GM19193 (cell line): Measurements from ENCODE around the gene NPC1.

ENCODE experiments used
- POLR2A ChIP-seq: IDR thresholded peaks from 4 replicates; pipeline ENCODE4 v1.6.1; 2011; ENCODE audit not compliant: insufficient read depth, insufficient read length; ENCODE audit errors: extremely low read depth

Gene NPC1

GRCh38 chr18:23614891-23615290, 28.6 kb upstream of the NPC1 start:
- no peak for TF ChIP-seq POLR2A

DNA sequence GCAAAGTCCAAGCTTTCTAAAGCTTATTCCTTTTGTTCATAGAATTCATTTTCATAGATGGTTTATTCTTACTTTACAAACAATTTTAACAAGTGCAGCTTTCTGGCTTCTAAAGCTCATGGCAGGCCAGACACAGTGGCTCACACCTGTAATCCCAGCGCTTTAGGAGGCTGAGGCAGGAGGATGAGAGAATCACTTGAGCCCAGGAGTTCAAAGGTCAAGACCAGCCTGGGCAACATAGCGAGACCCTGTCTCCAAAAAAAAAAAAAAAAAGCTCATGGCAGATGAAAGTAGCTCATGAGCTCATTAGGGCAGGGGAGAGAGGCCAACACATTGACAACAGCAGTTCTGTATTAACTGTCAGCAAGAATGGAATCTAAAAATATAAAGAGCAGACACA, 28.1 kb upstream of the NPC1 start:
- TF ChIP-seq POLR2A: no peak

DNA sequence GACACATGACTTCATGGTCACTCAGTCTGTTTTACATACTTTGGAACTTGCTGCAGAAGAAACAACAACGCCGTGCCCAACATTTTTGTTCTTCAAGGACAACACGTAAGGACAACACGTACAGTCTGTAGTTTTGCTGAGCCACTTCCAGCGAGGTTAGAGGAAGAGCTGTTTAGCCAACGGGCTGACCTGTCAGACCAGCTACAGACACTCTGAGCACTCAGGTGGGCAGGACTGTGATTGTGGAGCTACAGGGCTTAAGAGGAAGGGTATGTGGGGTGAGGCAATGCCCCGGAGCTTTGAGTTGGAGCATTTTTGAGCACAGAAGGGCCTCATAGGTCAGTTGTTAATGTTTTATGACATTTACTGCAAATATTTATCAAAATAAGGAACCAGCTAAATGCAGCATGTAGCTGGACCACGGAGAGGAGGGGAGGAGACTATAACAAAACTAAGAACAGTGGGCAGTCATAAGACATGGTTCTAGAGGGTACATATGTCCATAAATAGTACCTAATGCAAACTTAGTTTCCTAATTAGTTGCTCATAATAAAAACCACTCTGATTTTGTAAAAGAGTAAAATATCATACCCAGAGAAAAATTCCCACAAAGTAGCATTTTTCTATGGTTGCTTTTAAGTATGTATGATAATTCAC, 26.3 kb upstream of the NPC1 start:
- TF ChIP-seq POLR2A: no peak

GRCh38 chr18:23609390-23610023, 23.2 kb upstream of the NPC1 start:
- no peak for TF ChIP-seq POLR2A

- no peak for TF ChIP-seq POLR2A
These were observed 21.9 kb upstream of the NPC1 start for GRCh38 chr18:23608211-23608610.

- TF ChIP-seq POLR2A: no peak
These were observed 19.6 kb upstream of the NPC1 start for GRCh38 chr18:23605941-23606340.

- no peak for TF ChIP-seq POLR2A
These were observed 13.5 kb upstream of the NPC1 start for GRCh38 chr18:23599809-23600208.

- TF ChIP-seq POLR2A: no peak
These were observed 9.9 kb upstream of the NPC1 start for GRCh38 chr18:23596183-23596582.

- TF ChIP-seq POLR2A: no peak
These were observed 9.3 kb upstream of the NPC1 start for GRCh38 chr18:23595591-23595990.

DNA sequence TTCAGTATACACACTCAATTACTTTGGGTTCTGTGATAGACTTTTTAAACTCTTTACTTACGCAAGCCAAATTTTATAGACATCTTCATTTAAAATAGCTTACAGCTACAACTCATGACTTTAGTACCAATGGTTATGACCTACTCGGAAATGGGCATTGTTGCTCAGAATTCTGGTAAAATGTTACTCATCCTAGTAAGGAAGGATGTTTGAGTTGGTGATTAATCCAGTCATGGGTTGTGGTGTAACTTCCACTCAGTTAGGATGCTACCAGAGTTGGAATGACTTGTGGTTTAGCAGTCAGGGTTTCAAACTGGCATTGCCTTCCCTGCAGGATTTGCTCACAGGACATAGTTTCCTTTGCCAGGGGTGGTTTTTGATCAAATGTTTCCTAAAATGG, 7.4 kb upstream of the NPC1 start:
- TF ChIP-seq POLR2A: no peak

- no peak for TF ChIP-seq POLR2A
These were observed 6.6 kb upstream of the NPC1 start for GRCh38 chr18:23592911-23593310.

DNA sequence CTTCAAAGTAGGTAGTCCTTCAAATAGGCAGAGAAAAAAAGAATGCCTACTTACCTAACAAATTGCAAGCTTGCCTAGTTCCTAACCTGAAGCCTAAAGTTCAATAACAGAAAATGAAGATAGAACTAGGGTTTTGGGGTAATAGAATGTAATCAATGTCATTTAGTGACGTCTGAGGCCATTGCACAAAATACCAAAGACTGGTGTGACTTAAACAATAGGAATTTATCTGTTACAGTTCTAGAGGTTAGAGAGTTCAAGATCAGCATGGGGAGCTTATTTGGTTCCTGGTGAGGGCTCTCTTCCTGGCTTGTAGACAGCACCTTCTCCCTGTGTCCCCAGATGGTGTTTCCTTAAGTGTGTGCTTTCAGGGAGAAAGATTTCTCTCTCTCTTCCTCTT, 4.7 kb upstream of the NPC1 start:
- TF ChIP-seq POLR2A: no peak

DNA sequence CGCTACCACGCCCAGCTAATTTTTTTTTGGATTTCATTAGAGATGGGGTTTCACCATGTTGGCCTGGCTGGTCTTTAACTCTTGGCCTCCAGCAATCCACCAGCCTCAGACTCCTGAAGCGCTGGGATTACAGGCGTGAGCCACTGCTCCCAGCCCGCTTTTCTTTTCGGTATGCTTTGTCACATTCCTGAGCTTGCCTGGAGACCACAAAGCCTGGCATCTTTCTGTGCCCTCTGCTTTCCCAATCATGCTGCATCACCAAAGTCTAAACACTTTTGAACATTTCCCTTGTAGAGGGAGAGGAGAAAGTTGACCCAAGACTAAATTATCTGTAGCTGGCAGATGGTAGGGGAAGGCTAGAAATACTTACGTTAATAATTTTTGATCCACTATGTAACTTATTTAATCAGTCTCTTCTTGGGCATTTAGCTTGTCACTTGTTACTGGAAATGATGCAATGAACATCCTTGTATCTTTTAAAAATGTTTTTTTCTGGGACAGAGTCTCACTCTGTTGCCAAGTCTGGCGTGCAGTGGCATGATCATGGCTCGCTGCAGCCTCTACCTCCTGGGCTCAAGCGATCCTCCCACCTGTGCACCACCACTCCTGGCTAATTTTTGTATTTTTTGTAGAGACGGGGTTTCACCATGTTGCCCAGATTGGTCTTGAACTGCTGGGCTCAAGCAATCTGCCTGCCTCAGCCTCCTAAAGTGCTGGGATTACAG, 2.7 kb upstream of the NPC1 start:
- no peak for TF ChIP-seq POLR2A

GRCh38 chr18:23587220-23587642, 925 bp upstream of the NPC1 start:
- TF ChIP-seq POLR2A: no peak

DNA sequence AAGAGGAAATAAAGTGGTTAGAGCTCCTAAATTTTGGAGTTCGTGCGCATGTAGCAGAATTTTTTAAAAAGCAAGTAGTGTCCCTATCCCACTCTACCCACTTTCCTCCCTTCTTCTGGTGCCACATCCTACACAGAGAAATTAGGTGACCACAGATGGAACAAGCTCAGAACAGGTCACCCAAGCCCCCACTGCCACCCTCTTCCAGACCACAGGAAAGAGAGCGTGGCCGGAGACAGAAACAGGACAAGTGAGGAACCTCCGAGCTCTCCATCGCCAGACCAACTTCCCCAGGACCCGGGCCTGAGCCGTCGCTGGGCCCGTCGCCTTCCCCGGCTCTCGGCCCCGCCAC, 433 bp downstream of the NPC1 start:
- TF ChIP-seq POLR2A: no peak
